OCI-LY1 (cell line): ENCODE results near the gene PDE8A.

Experiments used
- EZH2 ChIP-seq: fragments of 200-600 bp; sonication (generic), shearing (Covaris generic); IDR thresholded peaks from 2 replicates; pipeline ENCODE4 v1.8.0; 2017; ENCODE audit warnings: borderline replicate concordance, mixed run types, mild to moderate bottlenecking, antibody characterized with exemption, low read length, moderate library complexity, mixed read lengths
- TF ChIP-seq, protein P1 (sequence below): fragments of 200-600 bp; sonication (generic), shearing (Covaris generic); IDR thresholded peaks from 2 replicates; pipeline ENCODE4 v1.5.1; 2017; ENCODE audit warnings: mild to moderate bottlenecking, antibody characterized with exemption, low read length, moderate library complexity, mixed read lengths

DNA sequence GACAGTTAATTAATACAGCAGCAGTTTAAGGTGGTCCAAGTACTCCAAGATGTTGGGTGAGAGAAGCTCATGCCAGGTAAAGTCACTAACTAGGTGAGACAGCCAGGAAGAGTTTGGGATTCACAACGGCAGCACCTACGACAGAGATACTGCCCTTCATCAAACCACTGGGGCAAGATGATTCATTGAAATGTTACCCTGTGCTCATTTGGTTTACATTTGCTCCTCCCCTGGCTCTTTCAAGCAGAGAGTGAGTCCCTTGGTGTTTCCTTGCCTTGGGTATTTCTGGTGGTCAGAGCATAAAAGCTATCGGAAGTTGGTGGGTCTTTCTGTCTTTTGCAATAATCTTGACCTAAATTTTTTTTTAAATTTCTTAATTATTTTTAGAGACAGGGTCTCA, 19.9 kb upstream of the PDE8A start:
- TF ChIP-seq, protein P1, sequence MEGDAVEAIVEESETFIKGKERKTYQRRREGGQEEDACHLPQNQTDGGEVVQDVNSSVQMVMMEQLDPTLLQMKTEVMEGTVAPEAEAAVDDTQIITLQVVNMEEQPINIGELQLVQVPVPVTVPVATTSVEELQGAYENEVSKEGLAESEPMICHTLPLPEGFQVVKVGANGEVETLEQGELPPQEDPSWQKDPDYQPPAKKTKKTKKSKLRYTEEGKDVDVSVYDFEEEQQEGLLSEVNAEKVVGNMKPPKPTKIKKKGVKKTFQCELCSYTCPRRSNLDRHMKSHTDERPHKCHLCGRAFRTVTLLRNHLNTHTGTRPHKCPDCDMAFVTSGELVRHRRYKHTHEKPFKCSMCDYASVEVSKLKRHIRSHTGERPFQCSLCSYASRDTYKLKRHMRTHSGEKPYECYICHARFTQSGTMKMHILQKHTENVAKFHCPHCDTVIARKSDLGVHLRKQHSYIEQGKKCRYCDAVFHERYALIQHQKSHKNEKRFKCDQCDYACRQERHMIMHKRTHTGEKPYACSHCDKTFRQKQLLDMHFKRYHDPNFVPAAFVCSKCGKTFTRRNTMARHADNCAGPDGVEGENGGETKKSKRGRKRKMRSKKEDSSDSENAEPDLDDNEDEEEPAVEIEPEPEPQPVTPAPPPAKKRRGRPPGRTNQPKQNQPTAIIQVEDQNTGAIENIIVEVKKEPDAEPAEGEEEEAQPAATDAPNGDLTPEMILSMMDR = no peak
- no peak for TF ChIP-seq EZH2
